ENCODE data around the gene GID4. TPM values are rescaled to one million over a fixed set of nuclear protein-coding genes. Genes with fewer than 3 reads are reported as not detected.

The GID4 gene
- total and polyA plus RNA-seq, 2 of the 4 experiments (the other 2 are of a cell fraction): 3.9 to 5.6 TPM

- H3K4ac ChIP-seq (ENCODE audit: low read depth, low read length): no peak overlapping the region
- no peak overlapping the region for H2BK20ac ChIP-seq (ENCODE audit: low read depth, low read length)
- H2BK120ac ChIP-seq (ENCODE audit: low read depth, low read length): no peak overlapping the region
- no peak overlapping the region for H3K56ac ChIP-seq (ENCODE audit: extremely low read depth, insufficient read depth, low read length)
- no peak overlapping the region for H4K8ac ChIP-seq (ENCODE audit: low read depth in 2 of 2, low read length in 2 of 2)
- DNase-seq (no peak), ATAC-seq (ENCODE audit: low read depth) (no peak)
- intact Hi-C loops (cut with micrococcal nuclease) (loop anchor here (5.0 kb wide), 1 partner anchor 83 kb away; the partner anchor contains the start of gene ALKBH5), dilution Hi-C loops (cut with HindIII; ENCODE audit: low sequenced_read_pairs, unreplicated experiment) (no loop called here), in situ Hi-C loops (cut with MboI; ENCODE audit: low sequenced_read_pairs) (no loop called here)
- no peak overlapping the region for H4K5ac ChIP-seq (ENCODE audit: low read depth, low read length)
- no peak overlapping the region for H3K4me3 ChIP-seq (ENCODE audit: insufficient read depth, low read depth, low read length)
- H3K79me1 ChIP-seq (ENCODE audit: low read depth in 1 of 2, low read length in 2 of 2): peaks cover 3 to 9% of the 10 kb centered on the region in 2 experiments; a peak in 2 of 4 replicates
- no peak overlapping the region for H3K9ac ChIP-seq (ENCODE audit: low read depth, low read length)
- no peak overlapping the region for H3K18ac ChIP-seq (ENCODE audit: low read depth, low read length)
- TF ChIP-seq MXI1 (IDR thresholded peaks at IDR 0.05; ENCODE audit: borderline replicate concordance, low read depth, low read length) (no peak), USF2 (IDR thresholded peaks at IDR 0.05; ENCODE audit: low read depth, low read length) (no peak), FOS (IDR thresholded peaks at IDR 0.05; ENCODE audit: low read depth, low read length) (no peak), CHD1 (IDR thresholded peaks at IDR 0.05; ENCODE audit: low read depth, low read length) (no peak), RFX5 (IDR thresholded peaks at IDR 0.05; ENCODE audit: low read depth, low read length) (no peak), RCOR1 (IDR thresholded peaks at IDR 0.05; ENCODE audit: insufficient replicate concordance, low read length) (no peak), SMC3 (IDR thresholded peaks at IDR 0.05; ENCODE audit: low read depth, low read length) (no peak), CTCF (conservative IDR thresholded peaks at IDR 0.05; ENCODE audit: low read depth, low read length) (no peak)
- H2BK5ac ChIP-seq (ENCODE audit: low read depth, low read length, poor library complexity, severe bottlenecking): no peak overlapping the region
- H3K23ac ChIP-seq (ENCODE audit: low read depth, low read length): no peak overlapping the region
- H3K4me1 ChIP-seq (ENCODE audit: control insufficient read depth, insufficient read depth, low read length): no peaks in the 10 kb centered on the region
- no peak overlapping the region for H3K27ac ChIP-seq (ENCODE audit: insufficient read depth, low read length)
- ChIA-PET POLR2A (ENCODE audit: unreplicated experiment) (no interaction called here), CTCF (no interaction called here)
- peaks cover 68% of the 10 kb centered on the region for H3K36me3 ChIP-seq (ENCODE audit: control insufficient read depth, insufficient read depth, low read length)
- H3K4me2 ChIP-seq (ENCODE audit: low read depth, low read length): no peak overlapping the region
- no peak overlapping the region for H2AK5ac ChIP-seq (ENCODE audit: low read depth, low read length)
- H2BK15ac ChIP-seq (ENCODE audit: low read depth, low read length): no peak overlapping the region
- no CpG with 5 or more reads among the region's 14 CpGs for WGBS, 2 experiments (ENCODE audit: extremely low coverage in 2 of 2, insufficient read length in 1 of 2)
- no peak overlapping the region for H3K14ac ChIP-seq (replicated peaks; ENCODE audit: low read depth, low read length)
- no peaks in the 10 kb centered on the region for H3K27me3 ChIP-seq (ENCODE audit: control insufficient read depth, insufficient read depth, low read length)
- H2AK9ac ChIP-seq (replicated peaks; ENCODE audit: low read depth, low read length, poor library complexity): no peak overlapping the region
- 0 out of 2 replicates have a peak, but pooled peaks cover 5% of the 10 kb centered on the region for H3K9me1 ChIP-seq (ENCODE audit: insufficient read depth, low read length)
- peaks cover 10% of the 10 kb centered on the region for H4K20me1 ChIP-seq (ENCODE audit: insufficient read depth, low read length)
- H4K91ac ChIP-seq (ENCODE audit: insufficient read depth, low read depth, low read length): no peak overlapping the region
- no peaks in the 10 kb centered on the region for H3K9me3 ChIP-seq (ENCODE audit: control insufficient read depth, insufficient read depth, low read length)
- BruUV-seq (replicated peaks): no TSS peak
- H2AFZ ChIP-seq (replicated peaks; ENCODE audit: low read length, poor library complexity): no peak overlapping the region
These were observed 60.3 kb downstream of the GID4 start for GRCh38 chr17:18099516-18099915.

All from IMR-90 (cell line).